ENCODE measurements around the gene NR2F1-AS1.
A peak's percentile ranks its signal among the peaks of the same experiment; 100 is the strongest.
"Not testable (repeated sequence)": the region's sequence is repeated elsewhere in the genome, so short reads cannot be mapped to it uniquely, and the experiment has no call there.

Gene NR2F1-AS1

DNA sequence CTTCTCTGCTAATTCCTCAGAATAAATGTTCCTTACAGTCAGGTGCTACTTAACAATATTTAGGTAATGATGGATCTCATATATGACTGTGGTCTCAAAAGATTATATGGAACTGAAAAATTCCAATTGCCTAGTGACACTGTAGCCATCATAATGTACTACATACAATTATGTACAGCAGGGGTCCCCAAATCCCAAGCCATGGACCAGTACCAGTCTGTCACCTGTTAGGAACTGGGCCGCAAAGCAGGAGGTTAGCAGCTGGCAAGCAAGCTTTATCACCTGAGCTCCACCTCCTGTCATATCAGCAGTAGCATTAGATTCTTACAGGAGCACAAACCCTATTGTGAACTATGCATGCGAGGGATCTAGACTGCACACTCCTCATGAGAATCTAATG is 69.6 kb downstream of the NR2F1-AS1 start:
- ATAC-seq: no peak
- TF ChIP-seq, protein P1, sequence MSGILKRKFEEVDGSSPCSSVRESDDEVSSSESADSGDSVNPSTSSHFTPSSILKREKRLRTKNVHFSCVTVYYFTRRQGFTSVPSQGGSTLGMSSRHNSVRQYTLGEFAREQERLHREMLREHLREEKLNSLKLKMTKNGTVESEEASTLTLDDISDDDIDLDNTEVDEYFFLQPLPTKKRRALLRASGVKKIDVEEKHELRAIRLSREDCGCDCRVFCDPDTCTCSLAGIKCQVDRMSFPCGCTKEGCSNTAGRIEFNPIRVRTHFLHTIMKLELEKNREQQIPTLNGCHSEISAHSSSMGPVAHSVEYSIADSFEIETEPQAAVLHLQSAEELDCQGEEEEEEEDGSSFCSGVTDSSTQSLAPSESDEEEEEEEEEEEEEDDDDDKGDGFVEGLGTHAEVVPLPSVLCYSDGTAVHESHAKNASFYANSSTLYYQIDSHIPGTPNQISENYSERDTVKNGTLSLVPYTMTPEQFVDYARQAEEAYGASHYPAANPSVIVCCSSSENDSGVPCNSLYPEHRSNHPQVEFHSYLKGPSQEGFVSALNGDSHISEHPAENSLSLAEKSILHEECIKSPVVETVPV (CRISPR knock-in tag; IDR thresholded peaks at IDR 0.05): no peak
- TF ChIP-seq ZNF8 (CRISPR knock-in tag; IDR thresholded peaks at IDR 0.05) (no peak), OSR1 (CRISPR knock-in tag; IDR thresholded peaks at IDR 0.05) (no peak), ZC3H10 (CRISPR knock-in tag; IDR thresholded peaks at IDR 0.05) (no peak), PPARA (CRISPR knock-in tag; IDR thresholded peaks at IDR 0.05; ENCODE audit: borderline replicate concordance) (no peak), TSHZ2 (CRISPR knock-in tag; IDR thresholded peaks at IDR 0.05) (no peak), ESRRG (CRISPR knock-in tag; IDR thresholded peaks at IDR 0.05) (no peak), BACH2 (CRISPR knock-in tag; IDR thresholded peaks at IDR 0.05; ENCODE audit: borderline replicate concordance) (no peak), CREB5 (CRISPR knock-in tag; IDR thresholded peaks at IDR 0.05; ENCODE audit: low read depth) (no peak), ARNTL (CRISPR knock-in tag; IDR thresholded peaks at IDR 0.05; ENCODE audit: borderline replicate concordance, low read depth) (no peak), GLIS3 (CRISPR knock-in tag; IDR thresholded peaks at IDR 0.05) (no peak), SNAI2 (CRISPR knock-in tag; IDR thresholded peaks at IDR 0.05) (no peak), ZNF70 (CRISPR knock-in tag; IDR thresholded peaks at IDR 0.05) (no peak), RARB (CRISPR knock-in tag; IDR thresholded peaks at IDR 0.05) (no peak)

DNA sequence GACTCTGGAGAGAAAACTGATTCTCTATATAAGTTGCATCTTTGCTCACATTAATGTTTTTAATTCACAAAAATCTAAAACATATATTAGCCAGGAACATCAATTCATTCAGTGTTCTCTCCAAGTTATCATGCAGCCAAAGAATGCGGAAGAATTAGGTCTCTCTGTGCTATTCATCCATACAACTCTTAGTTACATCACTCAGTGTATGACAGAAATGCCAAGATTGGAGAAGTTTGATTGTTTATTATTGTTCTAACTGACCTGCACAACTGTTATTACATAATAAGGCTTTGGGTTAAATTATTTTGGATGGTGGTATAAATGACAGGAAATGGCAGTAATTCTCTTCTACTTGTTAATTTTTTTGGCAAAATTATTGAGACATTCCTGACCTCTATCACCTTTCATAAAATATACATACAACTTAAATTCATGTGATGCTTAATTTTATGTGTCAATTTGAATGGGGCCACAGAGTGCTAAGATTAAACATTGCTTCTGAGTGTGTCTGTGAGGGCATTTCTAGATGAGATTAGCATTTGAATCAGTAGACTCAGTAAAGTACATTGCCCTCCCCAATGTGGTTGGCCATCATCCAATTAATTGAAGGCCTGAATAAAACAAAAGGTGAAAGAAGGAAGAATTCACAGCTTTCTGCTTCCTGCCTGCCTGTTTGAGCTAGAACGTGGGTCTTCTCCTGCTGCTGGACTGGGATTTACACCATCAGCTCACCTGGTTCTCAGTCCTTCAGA is 70.2 kb downstream of the NR2F1-AS1 start:
- TF ChIP-seq ZNF8 (CRISPR knock-in tag; IDR thresholded peaks at IDR 0.05): no peak
- no peak for TF ChIP-seq TSHZ2 (CRISPR knock-in tag; IDR thresholded peaks at IDR 0.05)
- no peak for TF ChIP-seq ZNF70 (CRISPR knock-in tag; IDR thresholded peaks at IDR 0.05)
- ATAC-seq: no peak

GRCh38 chr5:93505553-93505952 is 75.5 kb downstream of the NR2F1-AS1 start:
- not testable (repeated sequence) for ATAC-seq

DNA sequence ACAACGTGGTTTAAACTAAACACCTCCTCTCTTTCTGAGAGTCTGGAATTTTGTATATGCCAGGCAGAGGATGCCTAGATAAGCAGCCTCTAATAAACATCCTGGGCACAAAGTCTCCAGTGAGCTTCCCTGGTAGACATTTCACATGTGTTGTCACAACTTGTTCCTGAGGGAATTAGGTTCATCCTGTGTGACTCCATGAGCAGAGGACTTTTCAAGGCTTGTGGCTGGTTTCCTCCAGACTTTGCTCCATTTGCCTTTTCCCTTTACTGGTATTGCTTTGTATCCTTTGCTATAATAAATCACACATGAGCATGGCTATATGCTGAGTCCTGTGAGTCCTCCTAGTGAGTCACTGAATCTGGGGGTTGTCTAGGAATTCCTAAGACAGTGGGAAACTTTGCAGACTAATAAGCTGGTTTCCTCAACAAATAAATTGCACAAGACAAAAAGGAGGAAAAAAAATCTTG is 77.4 kb downstream of the NR2F1-AS1 start:
- TF ChIP-seq ISL1 (CRISPR knock-in tag; IDR thresholded peaks at IDR 0.05): peak; percentile 27; the same call in 1 of the 2 replicates
- TF ChIP-seq ESRRG (CRISPR knock-in tag; IDR thresholded peaks at IDR 0.05): no peak
- no peak for TF ChIP-seq TCF4 (CRISPR knock-in tag; IDR thresholded peaks at IDR 0.05; ENCODE audit: borderline replicate concordance)
- ATAC-seq: peak; percentile 100

- no peak for ATAC-seq
- TF ChIP-seq ESRRG (CRISPR knock-in tag; IDR thresholded peaks at IDR 0.05): no peak
- no peak for TF ChIP-seq POU6F1 (CRISPR knock-in tag; IDR thresholded peaks at IDR 0.05; ENCODE audit: borderline replicate concordance, low read depth)
- no peak for TF ChIP-seq TOX (CRISPR knock-in tag; IDR thresholded peaks at IDR 0.05; ENCODE audit: borderline replicate concordance)
- TF ChIP-seq CSDC2 (CRISPR knock-in tag; IDR thresholded peaks at IDR 0.05): no peak
- no peak for TF ChIP-seq ARNTL (CRISPR knock-in tag; IDR thresholded peaks at IDR 0.05; ENCODE audit: borderline replicate concordance, low read depth)
- no peak for TF ChIP-seq ZFP3 (CRISPR knock-in tag; IDR thresholded peaks at IDR 0.05)
- TF ChIP-seq PATZ1 (CRISPR knock-in tag; IDR thresholded peaks at IDR 0.05; ENCODE audit: borderline replicate concordance): no peak
Observed at GRCh38 chr5:93497096-93497495, 83.9 kb downstream of the NR2F1-AS1 start.
